GM12801 (cell line): Measurements from ENCODE around the gene SNRPA1.

Experiments used
- CTCF ChIP-seq: IDR thresholded peaks from one replicate; pipeline ENCODE4 v1.5.1; 2011; ENCODE audit warnings: control low read depth; ENCODE audit not compliant: insufficient read length; ENCODE audit errors: extremely low read depth

SNRPA1 gene

GRCh38 chr15:101307897-101308603 is 13.0 kb upstream of the SNRPA1 start:
- TF ChIP-seq CTCF, result no peak

GRCh38 chr15:101307048-101307896 is 12.2 kb upstream of the SNRPA1 start:
- TF ChIP-seq CTCF, result no peak

GRCh38 chr15:101306341-101307047 is 11.4 kb upstream of the SNRPA1 start:
- TF ChIP-seq CTCF, result no peak

- no peak for TF ChIP-seq CTCF
Observed at GRCh38 chr15:101305820-101306255, 10.8 kb upstream of the SNRPA1 start.

- TF ChIP-seq CTCF, result no peak
Observed at GRCh38 chr15:101303408-101303807, 8.4 kb upstream of the SNRPA1 start.

GRCh38 chr15:101296418-101297405 is 1.7 kb upstream of the SNRPA1 start:
- TF ChIP-seq CTCF, result no peak
